Mucosa of stomach (tissue), 1 donor: ENCODE data around the gene VWA8.
"Not testable (repeated sequence)": the region's sequence is repeated elsewhere in the genome, so short reads cannot be mapped to it uniquely, and the experiment has no call there.

ENCODE experiments used
- H3K27me3 ChIP-seq: one replicate; pipeline ENCODE4 v1.7.0; 2013; ENCODE audit warnings: mild to moderate bottlenecking, low read length; ENCODE audit not compliant: control insufficient read depth, insufficient read depth
- H3K36me3 ChIP-seq: one replicate; pipeline ENCODE4 v1.7.0; 2013; ENCODE audit warnings: low read length; ENCODE audit not compliant: control insufficient read depth, insufficient read depth
- H3K4me1 ChIP-seq: one replicate; pipeline ENCODE4 v1.7.0; 2013; ENCODE audit warnings: mild to moderate bottlenecking, low read length; ENCODE audit not compliant: control insufficient read depth, insufficient read depth
- H3K4me3 ChIP-seq: one replicate; pipeline ENCODE4 v1.7.0; 2013; ENCODE audit warnings: low read length
- H3K9ac ChIP-seq: one replicate; pipeline ENCODE4 v1.7.0; 2013; ENCODE audit warnings: mild to moderate bottlenecking, low read length, moderate library complexity
- H3K9me3 ChIP-seq: one replicate; pipeline ENCODE4 v1.7.0; 2013; ENCODE audit warnings: mild to moderate bottlenecking, low read length, moderate library complexity; ENCODE audit not compliant: control insufficient read depth
- donor health status: Pancreatic carcinoma.

VWA8 gene

GRCh38 chr13:41919031-41919740 is 41.7 kb downstream of the VWA8 start:
- Histone ChIP-seq H3K27me3 (no peaks in the 10 kb centered on the region), H3K4me1 (peaks cover 8% of the 10 kb centered on the region), H3K4me3 (no peak overlapping the region), H3K9me3 (no peaks in the 10 kb centered on the region), H3K36me3 (no peaks in the 10 kb centered on the region), H3K9ac (no peak overlapping the region)

- Histone ChIP-seq H3K4me3 (no peak overlapping the region), H3K4me1 (peaks cover 8% of the 10 kb centered on the region), H3K9ac (no peak overlapping the region), H3K36me3 (no peaks in the 10 kb centered on the region), H3K9me3 (no peaks in the 10 kb centered on the region), H3K27me3 (no peaks in the 10 kb centered on the region)
Observed at GRCh38 chr13:41917641-41918040, 43.3 kb downstream of the VWA8 start.

GRCh38 chr13:41916173-41916954 is 44.5 kb downstream of the VWA8 start:
- H3K27me3 ChIP-seq, result no peaks in the 10 kb centered on the region
- no peaks in the 10 kb centered on the region for H3K36me3 ChIP-seq
- H3K9ac ChIP-seq, result no peak overlapping the region
- no peaks in the 10 kb centered on the region for H3K9me3 ChIP-seq
- peaks cover 8% of the 10 kb centered on the region for H3K4me1 ChIP-seq
- H3K4me3 ChIP-seq, result no peak overlapping the region

GRCh38 chr13:41915081-41915480 is 45.8 kb downstream of the VWA8 start:
- no peak overlapping the region for H3K4me3 ChIP-seq
- no peaks in the 10 kb centered on the region for H3K27me3 ChIP-seq
- no peaks in the 10 kb centered on the region for H3K36me3 ChIP-seq
- H3K9me3 ChIP-seq, result no peaks in the 10 kb centered on the region
- H3K4me1 ChIP-seq, result peaks cover 8% of the 10 kb centered on the region
- H3K9ac ChIP-seq, result no peak overlapping the region

GRCh38 chr13:41914552-41914951 is 46.4 kb downstream of the VWA8 start:
- peaks cover 8% of the 10 kb centered on the region for H3K4me1 ChIP-seq
- no peaks in the 10 kb centered on the region for H3K27me3 ChIP-seq
- H3K36me3 ChIP-seq, result no peaks in the 10 kb centered on the region
- no peak overlapping the region for H3K4me3 ChIP-seq
- H3K9ac ChIP-seq, result no peak overlapping the region
- no peaks in the 10 kb centered on the region for H3K9me3 ChIP-seq

- Histone ChIP-seq H3K4me1 (no peaks in the 10 kb centered on the region), H3K36me3 (no peaks in the 10 kb centered on the region), H3K9ac (no peak overlapping the region), H3K27me3 (no peaks in the 10 kb centered on the region), H3K4me3 (no peak overlapping the region), H3K9me3 (no peaks in the 10 kb centered on the region)
Observed at GRCh38 chr13:41909506-41909905, 51.4 kb downstream of the VWA8 start.

GRCh38 chr13:41905600-41906254 is 55.2 kb downstream of the VWA8 start:
- Histone ChIP-seq H3K9me3 (no peaks in the 10 kb centered on the region), H3K27me3 (no peaks in the 10 kb centered on the region), H3K36me3 (no peaks in the 10 kb centered on the region), H3K4me1 (no peaks in the 10 kb centered on the region), H3K9ac (no peak overlapping the region), H3K4me3 (no peak overlapping the region)

GRCh38 chr13:41900918-41901317 is 60.0 kb downstream of the VWA8 start:
- no peaks in the 10 kb centered on the region for H3K27me3 ChIP-seq
- no peak overlapping the region for H3K4me3 ChIP-seq
- H3K36me3 ChIP-seq, result no peaks in the 10 kb centered on the region
- H3K9me3 ChIP-seq, result no peaks in the 10 kb centered on the region
- H3K9ac ChIP-seq, result no peak overlapping the region
- H3K4me1 ChIP-seq, result no peaks in the 10 kb centered on the region

GRCh38 chr13:41898411-41898810 is 62.5 kb downstream of the VWA8 start:
- not testable (repeated sequence) for H3K36me3 ChIP-seq, H3K9ac ChIP-seq

GRCh38 chr13:41897126-41897525 is 63.8 kb downstream of the VWA8 start:
- no peaks in the 10 kb centered on the region for H3K4me1 ChIP-seq
- H3K36me3 ChIP-seq, result no peaks in the 10 kb centered on the region
- no peaks in the 10 kb centered on the region for H3K27me3 ChIP-seq
- no peaks in the 10 kb centered on the region for H3K9me3 ChIP-seq
- H3K4me3 ChIP-seq, result no peak overlapping the region
- no peak overlapping the region for H3K9ac ChIP-seq

More at GRCh38 chr13:41898411-41898810, 62.5 kb downstream of the VWA8 start:
- H3K4me3 ChIP-seq, H3K9me3 ChIP-seq, H3K4me1 ChIP-seq, H3K27me3 ChIP-seq: not testable (repeated sequence)

- Histone ChIP-seq H3K9me3 (no peaks in the 10 kb centered on the region), H3K27me3 (no peaks in the 10 kb centered on the region)
Observed at GRCh38 chr13:41895478-41895877, 65.4 kb downstream of the VWA8 start.

GRCh38 chr13:41891119-41891518 is 69.8 kb downstream of the VWA8 start:
- Histone ChIP-seq H3K27me3 (no peaks in the 10 kb centered on the region), H3K9ac (no peak overlapping the region), H3K9me3 (no peaks in the 10 kb centered on the region), H3K36me3 (no peaks in the 10 kb centered on the region), H3K4me1 (no peaks in the 10 kb centered on the region), H3K4me3 (no peak overlapping the region)

More at GRCh38 chr13:41895478-41895877, 65.4 kb downstream of the VWA8 start:
- H3K36me3 ChIP-seq, result no peaks in the 10 kb centered on the region
- no peaks in the 10 kb centered on the region for H3K4me1 ChIP-seq
- H3K4me3 ChIP-seq, result no peak overlapping the region
- no peak overlapping the region for H3K9ac ChIP-seq
